Neural crest cell (in vitro differentiated cells): Measurements from ENCODE around the gene PJA2. TPM values are rescaled to one million over a fixed set of nuclear protein-coding genes. Genes with fewer than 3 reads are reported as not detected.

Experiments
- DNase-seq: peaks from one replicate; pipeline ENCODE4 v3.0.0; 2021; ENCODE audit warnings: low read depth, mixed read lengths, low spot score
- H3K27ac Mint-ChIP-seq: one replicate; pipeline ENCODE4 v1.8.0; 2021; ENCODE audit warnings: mild to moderate bottlenecking, mixed read lengths; ENCODE audit not compliant: unreplicated experiment
- H3K27me3 Mint-ChIP-seq: 2 replicates; pipeline ENCODE4 v1.8.0; 2021; ENCODE audit warnings: low read depth, mild to moderate bottlenecking, mixed read lengths
- H3K36me3 Mint-ChIP-seq: 2 replicates; pipeline ENCODE4 v1.8.0; 2021; ENCODE audit warnings: low read depth, mild to moderate bottlenecking, mixed read lengths
- H3K4me1 Mint-ChIP-seq: 2 replicates; pipeline ENCODE4 v1.8.0; 2021; ENCODE audit warnings: mixed read lengths
- H3K4me3 Mint-ChIP-seq: one replicate; pipeline ENCODE4 v1.8.0; 2021; ENCODE audit warnings: mild to moderate bottlenecking, mixed read lengths
- H3K9me3 Mint-ChIP-seq: 2 replicates; pipeline ENCODE4 v1.8.0; 2021; ENCODE audit warnings: mixed read lengths
- CTCF ChIP-seq: fragments of 200-600 bp; sonication (generic); conservative IDR thresholded peaks from 2 replicates; pipeline ENCODE4 v1.5.0; 2021; ENCODE audit warnings: antibody characterized with exemption, mild to moderate bottlenecking
- total RNA-seq: library from RNA; stranded (reverse); gene quantifications from 2 replicates; pipeline ENCODE4 v1.2.1, GENCODE V29; 2021

The PJA2 gene
- total RNA-seq, 1 donor from 2014 or later: 51.2 TPM

- peaks cover 4% of the 10 kb centered on the region for H3K36me3 Mint-ChIP-seq
- no peaks in the 10 kb centered on the region for H3K9me3 Mint-ChIP-seq
- H3K4me1 Mint-ChIP-seq: no peaks in the 10 kb centered on the region
- H3K27ac Mint-ChIP-seq: no peak overlapping the region
- no peak for DNase-seq
- H3K27me3 Mint-ChIP-seq: no peaks in the 10 kb centered on the region
- TF ChIP-seq CTCF: no peak
- no peak overlapping the region for H3K4me3 Mint-ChIP-seq
Observed at GRCh38 chr5:109329333-109330237, 80.2 kb downstream of the PJA2 start.

- peaks cover 2% of the 10 kb centered on the region for H3K4me1 Mint-ChIP-seq
- H3K27ac Mint-ChIP-seq: no peak overlapping the region
- H3K4me3 Mint-ChIP-seq: no peak overlapping the region
- no peaks in the 10 kb centered on the region for H3K9me3 Mint-ChIP-seq
- H3K27me3 Mint-ChIP-seq: no peaks in the 10 kb centered on the region
- peaks cover 6% of the 10 kb centered on the region for H3K36me3 Mint-ChIP-seq
- no peak for TF ChIP-seq CTCF
- DNase-seq: no peak
Observed at GRCh38 chr5:109328626-109329025, 81.1 kb downstream of the PJA2 start.

GRCh38 chr5:109327570-109327969, 82.2 kb downstream of the PJA2 start:
- Mint-ChIP-seq H3K4me1 (peaks cover 10% of the 10 kb centered on the region), H3K27me3 (no peaks in the 10 kb centered on the region), H3K9me3 (no peaks in the 10 kb centered on the region), H3K4me3 (no peak overlapping the region), H3K36me3 (peaks cover 6% of the 10 kb centered on the region), H3K27ac (no peak overlapping the region)
- no peak for DNase-seq
- TF ChIP-seq CTCF: no peak

- Mint-ChIP-seq H3K9me3 (no peaks in the 10 kb centered on the region), H3K36me3 (peaks cover 6% of the 10 kb centered on the region), H3K27me3 (no peaks in the 10 kb centered on the region)
Observed at GRCh38 chr5:109326919-109327318, 82.9 kb downstream of the PJA2 start.

GRCh38 chr5:109325456-109325855, 84.3 kb downstream of the PJA2 start:
- DNase-seq: no peak
- no peak overlapping the region for H3K4me3 Mint-ChIP-seq
- no peaks in the 10 kb centered on the region for H3K9me3 Mint-ChIP-seq
- H3K4me1 Mint-ChIP-seq: peaks cover 10% of the 10 kb centered on the region
- H3K36me3 Mint-ChIP-seq: peaks cover 8% of the 10 kb centered on the region
- H3K27me3 Mint-ChIP-seq: no peaks in the 10 kb centered on the region
- no peak overlapping the region for H3K27ac Mint-ChIP-seq
- no peak for TF ChIP-seq CTCF

More at GRCh38 chr5:109326919-109327318, 82.9 kb downstream of the PJA2 start:
- Mint-ChIP-seq H3K4me3 (no peak overlapping the region), H3K27ac (no peak overlapping the region), H3K4me1 (peaks cover 10% of the 10 kb centered on the region)
- no peak for DNase-seq
- no peak for TF ChIP-seq CTCF
